HG03097 (cell line): ENCODE data around the gene RNF111.
"Not testable (repeated sequence)": the region's sequence is repeated elsewhere in the genome, so short reads cannot be mapped to it uniquely, and the experiment has no call there.

Experiments used
- ATAC-seq: cut with Tn5 transposase; IDR thresholded peaks from one replicate; pipeline ENCODE4 v1.9.1; 2021; ENCODE audit not compliant: unreplicated experiment, low FRiP score

Gene RNF111

DNA sequence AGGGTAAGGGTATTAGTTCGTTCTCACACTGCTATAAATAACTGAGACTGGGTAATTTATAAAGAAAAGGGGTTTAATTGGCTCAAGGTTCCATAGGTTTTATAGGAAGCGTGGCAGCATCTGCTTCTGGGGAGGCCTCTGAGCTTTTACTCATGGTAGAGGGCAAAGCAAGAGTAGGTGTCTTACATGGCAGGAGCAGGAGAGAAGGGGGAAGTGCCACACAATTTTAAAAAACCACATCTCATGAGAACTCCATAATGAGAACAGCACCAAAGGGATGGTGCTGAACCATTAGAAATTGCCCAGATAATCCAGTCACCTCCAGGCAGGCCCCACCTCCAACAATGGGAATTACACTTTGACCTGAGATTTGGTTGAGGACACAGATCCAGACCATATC lies 12.2 kb downstream of the RNF111 start:
- no peak for ATAC-seq

- ATAC-seq = not testable (repeated sequence)
These were observed 12.8 kb downstream of the RNF111 start for GRCh38 chr15:59000251-59000650.

GRCh38 chr15:59001946-59002345 lies 14.5 kb downstream of the RNF111 start:
- ATAC-seq = no peak

DNA sequence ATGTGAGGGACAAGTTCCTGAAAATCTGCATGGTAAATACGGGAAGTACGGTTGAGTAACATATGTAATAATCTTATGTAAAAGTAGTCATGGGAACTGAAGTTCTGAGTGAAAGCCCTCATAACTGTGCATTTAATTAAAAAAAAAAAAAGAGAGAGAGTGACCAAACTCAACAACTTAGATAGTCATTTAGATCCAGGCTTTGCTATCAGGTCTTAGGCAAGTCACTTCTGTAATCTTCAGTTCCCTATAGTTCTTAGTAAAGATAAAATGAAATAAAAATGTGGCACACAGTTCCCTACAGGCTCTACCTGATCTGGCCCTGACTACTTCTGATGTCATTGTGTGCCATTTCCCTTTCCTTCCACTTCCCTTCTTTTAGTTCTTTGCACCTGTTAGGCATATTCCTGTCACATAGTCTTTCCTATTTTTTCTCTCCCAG lies 15.0 kb downstream of the RNF111 start:
- no peak for ATAC-seq

GRCh38 chr15:59005579-59005978 lies 18.1 kb downstream of the RNF111 start:
- ATAC-seq = no peak

- ATAC-seq = no peak
These were observed 20.6 kb downstream of the RNF111 start for GRCh38 chr15:59008086-59008485.

DNA sequence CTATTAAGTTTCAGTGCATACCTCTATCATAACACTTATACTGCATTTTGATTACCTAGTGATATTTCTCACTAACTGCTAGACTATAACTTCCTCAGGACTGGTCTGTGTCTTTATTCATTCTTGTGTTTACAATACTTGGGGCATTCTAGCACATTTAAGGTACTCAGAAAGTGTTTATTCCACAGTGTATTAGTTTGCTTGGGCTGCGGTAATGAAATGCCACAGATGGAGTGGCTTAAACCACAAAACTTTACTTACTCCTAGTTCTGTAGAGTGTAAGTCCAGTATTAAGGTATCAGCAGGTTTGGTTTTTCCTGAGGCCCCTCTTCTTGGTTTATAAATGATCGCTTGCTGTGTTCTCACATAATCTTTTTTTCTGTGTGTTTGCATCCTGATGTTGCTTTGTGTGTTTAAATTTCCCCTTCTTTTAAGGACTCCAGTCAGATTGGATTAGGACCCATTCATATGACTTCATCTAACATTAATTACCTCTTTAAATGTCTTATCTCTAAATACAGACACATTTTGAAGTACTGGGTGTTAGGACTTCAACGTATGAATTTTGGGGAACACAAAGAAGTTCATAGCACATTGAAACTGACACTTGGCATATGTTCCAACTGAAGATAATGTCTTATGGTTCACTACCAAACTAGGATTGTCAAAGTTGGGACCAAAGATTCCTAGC lies 23.9 kb downstream of the RNF111 start:
- no peak for ATAC-seq

- ATAC-seq = no peak
These were observed 25.9 kb downstream of the RNF111 start for GRCh38 chr15:59013246-59013873.

DNA sequence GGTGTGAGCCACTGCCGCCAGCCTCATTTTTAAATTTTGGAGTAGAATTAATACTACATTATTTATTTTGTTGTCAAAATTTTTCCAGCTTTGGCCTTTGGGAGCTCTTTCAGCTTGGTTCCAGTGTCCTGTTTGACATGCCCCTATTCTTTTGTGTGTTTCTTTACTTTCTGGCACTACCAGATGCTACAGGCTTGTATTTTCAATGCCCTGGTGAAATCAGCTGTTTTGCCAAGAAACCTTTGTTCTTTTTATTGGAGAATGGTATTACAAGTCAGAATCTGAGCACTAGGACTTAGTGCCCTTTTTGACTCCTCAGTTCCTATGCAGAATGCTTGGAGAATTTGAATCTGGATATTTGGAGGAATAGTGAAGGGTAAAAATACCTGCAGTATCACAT lies 26.6 kb downstream of the RNF111 start:
- ATAC-seq = no peak

GRCh38 chr15:59017449-59017848 lies 30.0 kb downstream of the RNF111 start:
- ATAC-seq = no peak

DNA sequence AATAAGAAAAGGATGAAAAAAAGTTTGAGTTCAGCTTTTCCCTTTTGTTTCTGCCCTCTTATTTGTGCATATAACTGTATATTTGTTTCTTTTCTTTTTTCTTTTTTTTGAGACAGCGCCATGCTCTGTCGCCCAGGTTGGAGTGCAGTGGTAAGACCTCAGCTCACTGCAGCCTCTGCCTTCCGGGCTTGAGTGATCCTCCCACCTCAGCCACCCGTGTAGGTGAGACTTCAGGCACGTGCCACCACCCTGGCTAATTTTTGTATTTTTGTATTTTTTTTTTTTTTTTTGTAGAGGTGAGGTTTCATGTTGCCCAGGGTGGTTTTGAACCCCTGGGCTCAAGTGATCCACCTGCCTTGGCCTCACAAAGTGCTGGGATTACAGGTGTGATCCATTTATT lies 31.4 kb downstream of the RNF111 start:
- ATAC-seq = no peak

GRCh38 chr15:59020322-59020721 lies 32.9 kb downstream of the RNF111 start:
- no peak for ATAC-seq

DNA sequence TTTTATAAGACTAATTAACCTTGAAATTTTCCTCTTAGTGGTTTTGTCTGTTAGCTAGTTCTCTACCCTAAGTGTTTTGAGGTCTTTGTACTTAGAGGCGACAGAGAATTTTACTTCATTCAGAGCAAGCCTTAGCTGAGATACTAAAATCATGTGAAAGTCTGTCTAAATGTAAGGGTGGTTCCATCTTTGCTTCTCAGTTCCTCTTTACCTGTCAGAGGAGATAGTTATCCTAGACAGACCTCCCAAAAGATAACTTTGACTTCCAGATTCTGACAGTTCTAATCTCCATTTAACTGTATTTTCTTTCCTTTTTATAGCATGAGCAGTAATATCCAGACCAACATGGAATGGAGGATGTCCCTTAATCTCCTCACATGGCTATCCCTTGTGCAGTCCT lies 34.7 kb downstream of the RNF111 start:
- ATAC-seq = no peak

- ATAC-seq = no peak
These were observed 38.7 kb downstream of the RNF111 start for GRCh38 chr15:59026207-59026606.

- ATAC-seq = no peak
These were observed 41.0 kb downstream of the RNF111 start for GRCh38 chr15:59028387-59028955.

- ATAC-seq = no peak
These were observed 42.1 kb downstream of the RNF111 start for GRCh38 chr15:59029554-59029953.

DNA sequence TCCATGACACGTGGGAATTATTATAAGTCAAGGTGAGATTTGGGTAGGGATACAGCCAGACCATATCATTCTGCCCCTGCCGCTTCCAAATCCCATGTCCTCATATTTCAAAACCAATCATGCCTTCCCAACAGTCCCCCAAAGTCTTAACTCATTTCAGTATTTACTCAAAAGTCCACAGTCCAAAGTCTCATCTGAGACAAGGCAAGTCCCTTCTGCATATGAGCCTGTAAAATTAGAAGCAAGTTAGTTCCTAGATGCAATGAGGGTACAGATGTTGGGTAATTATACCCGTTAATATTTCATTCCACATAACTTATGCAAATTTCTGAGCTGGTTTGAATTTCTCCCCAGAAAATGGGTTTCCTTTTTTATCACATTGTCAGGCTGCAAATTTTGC lies 47.7 kb downstream of the RNF111 start:
- ATAC-seq = no peak

GRCh38 chr15:59039225-59039624 lies 51.8 kb downstream of the RNF111 start:
- ATAC-seq = no peak

GRCh38 chr15:59042041-59042440 lies 54.6 kb downstream of the RNF111 start:
- ATAC-seq = no peak

- ATAC-seq = no peak
These were observed 61.4 kb downstream of the RNF111 start for GRCh38 chr15:59048897-59049296.

DNA sequence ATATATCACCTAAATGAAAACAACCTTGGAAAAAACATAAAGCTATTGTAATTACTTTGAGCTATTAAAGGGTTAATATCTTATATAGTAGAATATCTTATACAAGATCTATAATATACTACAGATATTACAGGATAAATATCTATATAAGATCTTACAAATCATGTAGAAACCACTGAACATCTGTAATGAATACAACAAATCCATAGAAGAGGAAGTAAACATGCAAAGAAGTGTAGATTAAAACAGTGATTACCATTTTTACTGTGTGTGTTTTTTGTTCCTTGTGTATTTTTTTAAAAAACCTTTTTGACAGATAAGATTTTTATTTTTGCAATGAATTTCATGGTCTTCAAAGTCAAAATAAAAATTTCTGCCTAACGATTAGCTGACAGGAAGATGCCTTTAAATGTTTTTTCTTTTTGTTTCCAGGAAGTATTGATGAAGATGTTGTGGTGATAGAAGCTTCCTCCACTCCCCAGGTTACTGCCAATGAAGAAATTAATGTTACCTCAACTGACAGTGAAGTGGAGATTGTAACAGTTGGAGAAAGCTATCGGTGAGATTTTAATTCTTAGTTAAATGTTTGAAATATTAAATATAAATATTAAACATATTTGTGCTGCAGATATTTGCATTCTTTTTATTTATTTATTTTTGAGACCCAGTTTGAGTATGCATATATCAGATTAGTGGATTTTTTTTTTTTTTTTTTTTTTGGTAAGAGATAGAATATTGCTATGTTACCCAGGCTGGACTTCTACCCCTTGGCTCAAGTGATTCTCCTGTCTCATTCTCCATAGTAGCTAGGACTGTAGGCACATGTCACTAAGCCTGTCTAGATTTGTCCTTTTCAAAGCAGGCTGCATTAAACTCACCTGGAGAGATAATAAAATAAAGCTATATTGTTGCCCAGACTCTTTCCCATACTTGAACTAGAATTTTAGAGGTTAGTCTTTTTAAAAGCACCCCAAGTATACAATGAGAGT lies 64.7 kb downstream of the RNF111 start:
- ATAC-seq = no peak
